Common myeloid progenitor, CD34-positive (primary cell): Measurements from ENCODE around the gene PDE4D.

Source experiments
- CTCF ChIA-PET: fragments of 350-600 bp; sonication (Branson Sonifier 250); formaldehyde crosslinking; loops from one replicate; lab custom pipeline; 2021; ENCODE audit warnings: antibody characterized with exemption; lab: Charles Lee
- POLR2A ChIA-PET: fragments of 350-600 bp; sonication (Branson Sonifier 250); formaldehyde crosslinking; loops from one replicate; lab custom pipeline; 2021; ENCODE audit warnings: antibody characterized with exemption; lab: Charles Lee
- DNase-seq, 3 donors: peaks; one replicate each; pipeline versions ENCODE4 v3.0.0 to v3.0.0-alpha.2; 2013
- H3K27ac ChIP-seq, 2 experiments: 1 replicate in 1 of 2; 2 replicates in 1 of 2; pipeline ENCODE4 v1.7.0; 2013; ENCODE audit warnings: inconsistent platforms in 2 of 2, low read length in 2 of 2, mild to moderate bottlenecking in 2 of 2, low read depth in 1 of 2, moderate library complexity in 1 of 2; ENCODE audit not compliant: severe bottlenecking in 2 of 2, insufficient read depth in 1 of 2, poor library complexity in 1 of 2
- H3K27me3 ChIP-seq, 5 experiments: replicated peaks in 2 of 5; 1 replicate in 3 of 5; 2 replicates in 2 of 5; pipeline versions ENCODE4 v1.6.1 to v1.7.0; 2013; ENCODE audit warnings: low read length in 4 of 5, mild to moderate bottlenecking in 2 of 5, moderate library complexity in 2 of 5, inconsistent platforms in 1 of 5; ENCODE audit not compliant: insufficient read depth in 5 of 5, control insufficient read depth in 4 of 5
- H3K36me3 ChIP-seq, 4 experiments: 1 replicate in 2 of 4; 2 replicates in 2 of 4; pipeline versions ENCODE4 v1.6.1 to v1.7.0; 2013; ENCODE audit warnings: low read length in 3 of 4, control low read depth in 1 of 4, mild to moderate bottlenecking in 1 of 4; ENCODE audit not compliant: control insufficient read depth in 4 of 4, insufficient read depth in 4 of 4
- H3K4me1 ChIP-seq, 4 experiments: 1 replicate in 3 of 4; 2 replicates in 1 of 4; pipeline versions ENCODE4 v1.6.1 to v1.7.1; 2013; ENCODE audit warnings: low read length in 3 of 4, mild to moderate bottlenecking in 3 of 4, control low read depth in 1 of 4, inconsistent platforms in 1 of 4, moderate library complexity in 1 of 4; ENCODE audit not compliant: control insufficient read depth in 4 of 4, insufficient read depth in 4 of 4; ENCODE audit errors: control extremely low read depth in 1 of 4
- H3K4me3 ChIP-seq, 7 experiments: 1 replicate in 4 of 7; 2 replicates in 3 of 7; pipeline versions ENCODE4 v1.5.1 to v1.7.0; 2013; ENCODE audit warnings: mild to moderate bottlenecking in 7 of 7, low read length in 6 of 7, moderate library complexity in 6 of 7, inconsistent platforms in 2 of 7, low read depth in 2 of 7, control low read depth in 1 of 7; ENCODE audit not compliant: insufficient read depth in 4 of 7, control insufficient read depth in 1 of 7; ENCODE audit errors: extremely low read depth in 1 of 7
- H3K9me3 ChIP-seq, 5 experiments: 1 replicate in 4 of 5; 2 replicates in 1 of 5; pipeline versions ENCODE4 v1.6.1 to v1.7.1; 2013; ENCODE audit warnings: low read length in 4 of 5, mild to moderate bottlenecking in 2 of 5, inconsistent platforms in 1 of 5, low read depth in 1 of 5, moderate library complexity in 1 of 5; ENCODE audit not compliant: control insufficient read depth in 4 of 5, insufficient read depth in 2 of 5; ENCODE audit errors: control extremely low read depth in 1 of 5
- WGBS: methylation state at CpG from one replicate; pipeline ENCODE4 v1.1.5; 2013; ENCODE audit not compliant: insufficient coverage; 5-methylcytosine and 5-hydroxymethylcytosine counted together

PDE4D gene

GRCh38 chr5:59092758-59093157 lies 800.8 kb downstream of the PDE4D start:
- H3K27ac ChIP-seq = no peak overlapping the region
- CTCF ChIA-PET = no interaction called here
- DNase-seq = no peak
- 94% methylated on average over 4 of the region's 5 CpGs for WGBS
- H3K9me3 ChIP-seq = no peaks in the 10 kb centered on the region
- no peak overlapping the region for H3K4me3 ChIP-seq
- no peaks in the 10 kb centered on the region for H3K4me1 ChIP-seq
- POLR2A ChIA-PET = no interaction called here
- H3K27me3 ChIP-seq = no peaks in the 10 kb centered on the region
- no peaks in the 10 kb centered on the region for H3K36me3 ChIP-seq

DNA sequence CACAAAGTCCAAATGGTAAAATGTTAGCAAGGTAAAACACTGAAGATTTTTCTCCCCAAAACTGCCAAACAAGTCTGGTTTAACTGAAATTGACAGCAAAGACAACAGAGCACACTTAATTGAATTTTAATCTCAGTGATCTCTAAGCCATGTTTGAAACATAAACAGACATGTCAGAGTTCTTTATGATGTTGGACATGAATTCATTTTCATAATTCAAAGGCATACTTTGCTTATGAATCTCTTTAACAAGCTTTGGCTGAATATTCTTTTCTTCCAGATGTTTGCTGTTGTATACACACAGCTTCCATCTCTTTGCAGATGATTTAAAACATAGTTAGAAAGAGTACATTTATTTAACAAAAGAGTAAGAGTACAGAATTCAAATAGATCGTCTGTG lies 801.6 kb downstream of the PDE4D start:
- no peak for DNase-seq
- Histone ChIP-seq H3K4me3 (no peak overlapping the region), H3K27ac (no peak overlapping the region), H3K9me3 (no peaks in the 10 kb centered on the region), H3K27me3 (no peaks in the 10 kb centered on the region), H3K4me1 (no peaks in the 10 kb centered on the region), H3K36me3 (no peaks in the 10 kb centered on the region)
- no CpG with 5 or more reads among the region's 1 CpG for WGBS
- ChIA-PET CTCF (no interaction called here), POLR2A (no interaction called here)

- CTCF ChIA-PET = interaction anchor here (1.6 kb wide), 1 partner anchor 12 kb away, joined by 3 read pairs; no protein-coding TSS in a partner anchor
- Histone ChIP-seq H3K4me3 (no peak overlapping the region), H3K4me1 (no peaks in the 10 kb centered on the region), H3K27ac (no peak overlapping the region), H3K36me3 (no peaks in the 10 kb centered on the region), H3K27me3 (no peaks in the 10 kb centered on the region), H3K9me3 (no peaks in the 10 kb centered on the region)
- POLR2A ChIA-PET = no interaction called here
- WGBS = 100% methylated on average over 1 of the region's 6 CpGs
- DNase-seq = no peak
Observed at GRCh38 chr5:59090323-59090722, 803.2 kb downstream of the PDE4D start.

- no peak for DNase-seq
- Histone ChIP-seq H3K27me3 (no peaks in the 10 kb centered on the region), H3K4me3 (no peak overlapping the region), H3K4me1 (no peaks in the 10 kb centered on the region), H3K36me3 (no peaks in the 10 kb centered on the region), H3K27ac (no peak overlapping the region), H3K9me3 (no peaks in the 10 kb centered on the region)
- POLR2A ChIA-PET = no interaction called here
- CTCF ChIA-PET = interaction anchor here (1.6 kb wide), 1 partner anchor 12 kb away, joined by 3 read pairs; no protein-coding TSS in a partner anchor
- WGBS = 50% methylated on average over 1 of the region's 3 CpGs
Observed at GRCh38 chr5:59089767-59090166, 803.8 kb downstream of the PDE4D start.

GRCh38 chr5:59088546-59088945 lies 805.0 kb downstream of the PDE4D start:
- Histone ChIP-seq H3K9me3 (no peaks in the 10 kb centered on the region), H3K36me3 (no peaks in the 10 kb centered on the region), H3K27me3 (no peaks in the 10 kb centered on the region), H3K4me3 (no peak overlapping the region), H3K4me1 (no peaks in the 10 kb centered on the region), H3K27ac (no peak overlapping the region)
- DNase-seq = no peak
- ChIA-PET POLR2A (no interaction called here), CTCF (interaction anchor here (1.4 to 1.6 kb wide), 2 partner anchors 10 to 12 kb away, joined by 3 read pairs; no protein-coding TSS in a partner anchor)

- Histone ChIP-seq H3K4me3 (no peak overlapping the region), H3K4me1 (no peaks in the 10 kb centered on the region), H3K9me3 (no peaks in the 10 kb centered on the region), H3K27me3 (no peaks in the 10 kb centered on the region), H3K27ac (no peak overlapping the region), H3K36me3 (no peaks in the 10 kb centered on the region)
- 100% methylated on average over 1 of the region's 1 CpG for WGBS
- CTCF ChIA-PET = interaction anchor here (0.8 to 1.7 kb wide), 2 partner anchors 13 to 78 kb away, joined by 3 read pairs; no protein-coding TSS in a partner anchor
- DNase-seq = no peak
- POLR2A ChIA-PET = interaction anchor here (0.6 kb wide), 1 partner anchor 18 kb away, joined by 3 read pairs; no protein-coding TSS in a partner anchor
Observed at GRCh38 chr5:59086024-59086423, 807.5 kb downstream of the PDE4D start.

DNA sequence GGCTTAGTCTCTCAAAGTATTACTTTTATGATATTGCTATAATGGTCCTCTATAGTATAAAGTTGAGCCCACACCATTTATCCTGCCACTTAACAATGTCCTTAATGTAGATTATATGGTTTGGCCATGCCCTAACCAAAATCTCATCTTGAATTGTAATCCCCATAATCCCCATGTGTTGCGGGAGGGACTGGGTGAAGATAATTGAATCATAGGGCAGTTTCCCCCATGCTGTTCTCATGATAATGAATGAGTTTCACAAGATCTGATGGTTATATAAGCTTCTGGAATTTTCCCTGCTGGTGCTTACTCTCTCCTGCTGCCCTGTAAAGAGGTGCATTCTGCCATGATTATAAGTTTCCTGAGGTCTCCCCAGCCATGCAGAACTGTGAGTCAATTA lies 811.8 kb downstream of the PDE4D start:
- no peak for DNase-seq
- Histone ChIP-seq H3K27ac (no peak overlapping the region), H3K9me3 (no peaks in the 10 kb centered on the region), H3K27me3 (no peaks in the 10 kb centered on the region), H3K4me3 (no peak overlapping the region), H3K36me3 (no peaks in the 10 kb centered on the region), H3K4me1 (no peaks in the 10 kb centered on the region)
- ChIA-PET CTCF (no interaction called here), POLR2A (no interaction called here)
- WGBS = no CpG with 5 or more reads among the region's 1 CpG
